HG03354 (cell line): ENCODE data around the gene MVB12B.
"Not testable (repeated sequence)": the region's sequence is repeated elsewhere in the genome, so short reads cannot be mapped to it uniquely, and the experiment has no call there.

Experiments used
- ATAC-seq: cut with Tn5 transposase; IDR thresholded peaks from one replicate; pipeline ENCODE4 v1.9.1; 2021; ENCODE audit warnings: mild to moderate bottlenecking; ENCODE audit not compliant: unreplicated experiment, poor library complexity, severe bottlenecking

The MVB12B gene

GRCh38 chr9:126326228-126327005 lies at the start of gene MVB12B:
Gene MVB12B, plus strand, starts transcription at chr9:126326829. Its CDS starts 101 bp downstream, at chr9:126326930.
- no peak for ATAC-seq

- ATAC-seq, result no peak
These were observed 42.7 kb upstream of the MVB12B start for GRCh38 chr9:126283799-126284465.

- not testable (repeated sequence) for ATAC-seq
These were observed 41.0 kb upstream of the MVB12B start for GRCh38 chr9:126285652-126286051.

- ATAC-seq, result no peak
These were observed 39.3 kb upstream of the MVB12B start for GRCh38 chr9:126287166-126287866.

GRCh38 chr9:126290871-126291270 lies 35.8 kb upstream of the MVB12B start:
- ATAC-seq, result no peak

GRCh38 chr9:126291925-126292324 lies 34.7 kb upstream of the MVB12B start:
- ATAC-seq, result no peak

GRCh38 chr9:126292736-126293521 lies 33.7 kb upstream of the MVB12B start:
- ATAC-seq, result no peak

- no peak for ATAC-seq
These were observed 33.1 kb upstream of the MVB12B start for GRCh38 chr9:126293522-126293889.

- no peak for ATAC-seq
These were observed 32.1 kb upstream of the MVB12B start for GRCh38 chr9:126294331-126295081.

- ATAC-seq, result no peak
These were observed 31.5 kb upstream of the MVB12B start for GRCh38 chr9:126295082-126295477.

- ATAC-seq, result no peak
These were observed 31.1 kb upstream of the MVB12B start for GRCh38 chr9:126295516-126295915.

GRCh38 chr9:126295936-126296600 lies 30.6 kb upstream of the MVB12B start:
- no peak for ATAC-seq

- no peak for ATAC-seq
These were observed 29.9 kb upstream of the MVB12B start for GRCh38 chr9:126296687-126297086.

GRCh38 chr9:126297661-126298060 lies 29.0 kb upstream of the MVB12B start:
- ATAC-seq, result no peak

GRCh38 chr9:126298063-126298801 lies 28.4 kb upstream of the MVB12B start:
- no peak for ATAC-seq

GRCh38 chr9:126299706-126300276 lies 26.8 kb upstream of the MVB12B start:
- ATAC-seq, result no peak

- ATAC-seq, result no peak
These were observed 25.4 kb upstream of the MVB12B start for GRCh38 chr9:126301196-126301595.
